Ammon's horn (tissue), 1 donor: ENCODE results near the gene BACE2.
"Not testable (repeated sequence)": the region's sequence is repeated elsewhere in the genome, so short reads cannot be mapped to it uniquely, and the experiment has no call there.

Experiments
- DNase-seq: peaks from one replicate; pipeline ENCODE4 v3.0.0-alpha.2; 2016; ENCODE audit warnings: low spot score

BACE2 gene

GRCh38 chr21:41185802-41186201 lies 17.8 kb downstream of the BACE2 start:
- no peak for DNase-seq

GRCh38 chr21:41186755-41187536 lies 19.0 kb downstream of the BACE2 start:
- no peak for DNase-seq

DNA sequence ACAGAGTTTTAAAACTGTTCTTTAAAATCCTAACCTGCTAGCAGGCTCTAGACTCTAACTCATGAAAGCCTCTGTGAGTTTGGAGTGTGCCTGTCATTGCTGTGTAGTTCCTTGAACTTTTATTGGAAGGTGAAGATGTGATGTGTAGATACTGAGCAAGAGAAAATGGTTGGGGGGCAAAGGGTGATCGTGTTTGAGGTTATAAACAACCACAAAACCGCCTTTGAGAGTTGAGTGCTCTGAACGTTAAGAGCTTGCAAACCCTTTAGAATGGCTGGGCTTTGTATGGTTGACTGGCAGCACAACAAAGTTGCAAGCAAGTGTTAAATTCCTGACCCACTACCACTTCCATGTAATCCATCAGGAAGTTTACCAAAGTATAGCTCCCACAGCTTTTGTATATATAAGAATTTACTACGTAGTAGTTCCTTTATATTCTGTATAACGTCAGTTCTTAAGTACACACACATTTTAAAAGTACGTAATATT lies 19.6 kb downstream of the BACE2 start:
- no peak for DNase-seq

GRCh38 chr21:41188486-41189149 lies 20.7 kb downstream of the BACE2 start:
- DNase-seq: no peak

GRCh38 chr21:41189150-41189745 lies 21.3 kb downstream of the BACE2 start:
- DNase-seq: no peak

DNA sequence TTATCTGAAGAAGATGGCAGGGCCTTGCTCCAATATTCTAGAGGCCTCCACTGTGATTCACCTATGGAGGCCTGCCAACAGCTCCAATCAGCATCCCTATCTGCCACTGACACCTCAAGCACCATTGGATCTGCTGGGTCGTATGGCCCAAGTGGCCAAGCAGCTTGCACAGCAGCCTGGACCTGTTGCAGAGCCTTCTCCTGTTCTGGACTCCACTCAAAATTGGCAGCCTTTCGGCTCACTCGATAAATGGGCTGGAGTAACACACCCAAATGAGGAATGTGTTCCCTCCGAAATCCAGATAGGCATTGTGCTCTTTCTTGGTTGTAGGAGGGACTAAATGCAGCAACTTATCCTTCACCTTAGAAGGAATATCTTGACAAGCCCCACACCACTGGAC lies 24.6 kb downstream of the BACE2 start:
- not testable (repeated sequence) for DNase-seq

GRCh38 chr21:41195311-41195710 lies 27.4 kb downstream of the BACE2 start:
- no peak for DNase-seq

- no peak for DNase-seq
Observed at GRCh38 chr21:41196993-41197392, 29.0 kb downstream of the BACE2 start.

DNA sequence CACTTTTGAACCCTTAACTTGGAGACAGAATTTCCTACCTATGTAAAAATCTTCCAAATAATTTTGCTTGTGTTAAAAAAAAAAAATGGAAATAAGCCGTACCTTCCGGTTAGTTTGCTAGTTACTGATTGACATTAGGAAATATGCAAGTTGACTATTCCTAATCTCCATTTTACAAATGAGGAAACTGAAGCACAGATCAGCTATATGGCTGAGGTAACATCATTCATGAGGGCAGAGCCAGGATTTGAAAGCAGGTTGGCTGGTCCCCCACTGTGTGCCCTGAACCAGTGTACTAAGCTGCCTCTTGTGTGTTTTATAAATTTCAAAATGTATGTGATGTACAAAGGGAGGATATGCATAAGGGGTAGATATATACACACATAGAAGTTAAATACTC lies 29.6 kb downstream of the BACE2 start:
- DNase-seq: no peak

GRCh38 chr21:41198647-41199046 lies 30.7 kb downstream of the BACE2 start:
- not testable (repeated sequence) for DNase-seq

- DNase-seq: no peak
Observed at GRCh38 chr21:41199123-41199522, 31.2 kb downstream of the BACE2 start.

DNA sequence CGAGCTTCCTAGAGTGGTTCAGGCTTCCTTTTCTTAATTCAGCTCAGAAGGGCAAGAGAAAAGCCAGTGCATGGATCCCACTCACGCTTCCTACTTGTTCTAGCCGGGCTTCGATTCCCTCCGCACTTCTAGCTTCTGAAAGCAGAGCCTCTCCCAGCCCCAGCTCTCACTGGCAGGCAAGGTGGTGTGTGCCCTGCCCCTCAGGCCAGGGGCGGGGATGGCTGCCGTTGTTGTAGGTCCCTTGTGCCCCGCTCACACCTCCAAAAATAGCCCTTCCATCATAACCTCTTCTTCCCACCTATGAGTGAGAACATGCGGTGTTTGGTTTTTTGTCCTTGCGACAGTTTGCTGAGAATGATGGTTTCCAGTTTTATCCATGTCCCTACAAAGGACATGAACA lies 31.6 kb downstream of the BACE2 start:
- DNase-seq: no peak

- DNase-seq: no peak
Observed at GRCh38 chr21:41201385-41201784, 33.4 kb downstream of the BACE2 start.

- DNase-seq: no peak
Observed at GRCh38 chr21:41204736-41205135, 36.8 kb downstream of the BACE2 start.

- peak; percentile 56 for DNase-seq
Observed at GRCh38 chr21:41207401-41208375, 39.7 kb downstream of the BACE2 start.

DNA sequence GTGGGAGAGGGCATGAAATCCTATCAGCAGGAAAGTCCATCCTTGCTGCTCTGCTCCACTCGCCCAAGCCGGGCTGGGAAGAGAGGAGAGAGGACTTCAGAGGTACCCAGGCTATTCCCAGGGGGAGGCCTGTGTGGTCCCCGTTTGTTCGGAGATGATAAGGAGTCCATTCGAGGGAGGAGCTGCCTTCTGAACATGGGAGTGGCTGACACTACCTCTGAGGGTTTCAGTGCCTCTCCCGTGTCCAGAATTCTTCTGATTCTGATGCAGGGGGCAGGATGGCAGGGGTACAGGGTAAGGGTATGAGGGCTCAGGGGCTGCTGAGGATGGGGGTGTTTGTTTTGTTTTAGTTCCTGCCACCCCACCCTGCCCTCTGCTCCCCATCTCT lies 40.4 kb downstream of the BACE2 start:
- no peak for DNase-seq

GRCh38 chr21:41209016-41209619 lies 41.2 kb downstream of the BACE2 start:
- no peak for DNase-seq

DNA sequence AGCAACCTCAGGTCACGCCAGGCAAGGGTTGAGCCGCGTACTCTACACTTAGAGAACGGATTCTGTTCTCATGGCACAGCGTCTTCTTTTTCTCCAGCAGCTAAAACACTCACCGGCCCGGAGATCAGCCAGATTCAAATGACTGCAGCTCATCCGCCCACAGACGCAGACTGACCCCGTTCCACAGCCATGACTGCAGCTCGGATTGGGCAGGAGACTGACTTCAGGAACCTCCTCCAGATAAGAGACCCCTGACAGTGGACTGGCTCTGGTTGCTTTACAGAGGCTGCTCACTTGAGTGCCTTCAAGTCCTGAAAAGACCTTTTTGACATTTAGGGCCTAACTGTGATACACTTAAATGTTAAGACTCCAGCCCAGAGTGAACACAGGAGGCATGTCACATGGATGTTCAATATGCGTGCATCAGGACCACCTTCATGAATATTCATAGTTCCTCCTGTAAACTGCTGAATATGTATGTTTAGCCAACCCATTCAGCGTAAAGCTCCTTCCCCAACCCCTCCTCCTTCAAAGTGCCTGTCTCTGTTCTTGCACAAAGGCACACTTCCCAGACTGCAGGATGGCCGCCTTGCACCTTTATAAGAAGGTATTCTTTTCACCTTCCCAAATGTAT lies 42.6 kb downstream of the BACE2 start:
- DNase-seq: no peak

GRCh38 chr21:41211060-41211805 lies 43.3 kb downstream of the BACE2 start:
- DNase-seq: no peak

DNA sequence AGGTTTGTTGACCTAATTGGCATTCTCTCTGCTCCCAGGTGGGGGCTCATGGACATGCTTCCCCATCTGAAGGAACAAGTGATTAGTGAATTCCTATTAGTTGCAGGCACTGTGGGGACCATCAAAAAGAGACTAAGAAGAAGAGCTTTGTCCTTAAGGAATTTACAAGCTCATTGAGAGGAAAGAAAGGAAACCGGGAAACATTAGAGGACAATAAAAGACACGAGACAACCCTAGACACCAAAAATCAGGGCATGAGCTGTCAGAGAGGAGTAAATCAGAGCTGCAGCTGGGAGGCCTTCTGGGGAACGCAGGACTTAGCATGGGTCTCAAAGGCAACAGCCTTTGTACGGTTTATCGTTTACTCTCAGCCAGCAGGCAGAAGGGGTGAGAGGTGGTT lies 45.1 kb downstream of the BACE2 start:
- DNase-seq: no peak
